GM12878 (cell line): ENCODE measurements around the gene HDAC8. TPM values are rescaled to one million over a fixed set of nuclear protein-coding genes. Genes with fewer than 3 reads are reported as not detected.

Experiments used
- BHLHE40 ChIP-seq, 2 experiments: fragments of 450-650 bp in 1 of 2; IDR thresholded peaks; 2 replicates each; pipeline ENCODE4 v1.6.1; 2011 to 2017; ENCODE audit warnings: low read depth in 2 of 2, borderline replicate concordance in 1 of 2, improper control_type of control experiment in 1 of 2, low read length in 1 of 2, mild to moderate bottlenecking in 1 of 2
- BMI1 ChIP-seq: fragments of 450-650 bp; IDR thresholded peaks from 2 replicates; pipeline ENCODE4 v1.6.1; 2016; ENCODE audit warnings: mild to moderate bottlenecking, moderate library complexity, borderline replicate concordance
- CREB1 ChIP-seq: IDR thresholded peaks from 2 replicates; pipeline ENCODE4 v1.6.1; 2012; ENCODE audit warnings: low read depth, mild to moderate bottlenecking, inconsistent platforms
- ETV6 ChIP-seq, 2 experiments: fragments of 450-650 bp in 1 of 2; IDR thresholded peaks in 1 of 2; conservative IDR thresholded peaks in 1 of 2; 2 replicates each; pipeline ENCODE4 v1.6.1; 2014; ENCODE audit warnings: antibody characterized with exemption in 1 of 2, borderline replicate concordance in 1 of 2, low read depth in 1 of 2, mild to moderate bottlenecking in 1 of 2, moderate library complexity in 1 of 2
- HCFC1 ChIP-seq: fragments of 150-350 bp; IDR thresholded peaks from 2 replicates; pipeline ENCODE4 v1.6.1; 2014; ENCODE audit warnings: low read length
- MEF2B ChIP-seq: fragments of 450-650 bp; IDR thresholded peaks from 2 replicates; pipeline ENCODE4 v1.6.1; 2018; ENCODE audit warnings: mild to moderate bottlenecking, moderate library complexity; ENCODE audit not compliant: partially characterized antibody, poor library complexity, severe bottlenecking
- MTA3 ChIP-seq: IDR thresholded peaks from 2 replicates; pipeline ENCODE4 v1.6.1; 2012; ENCODE audit warnings: low read length, inconsistent platforms, borderline replicate concordance
- RELA ChIP-seq: fragments of 450-650 bp; IDR thresholded peaks from 2 replicates; pipeline ENCODE4 v1.8.0; 2014; ENCODE audit warnings: borderline replicate concordance; ENCODE audit not compliant: partially characterized antibody
- SUZ12 ChIP-seq: fragments of 200-600 bp; sonication (generic); IDR thresholded peaks from one replicate; pipeline ENCODE4 v1.6.1; 2018; ENCODE audit warnings: antibody characterized with exemption, mild to moderate bottlenecking; ENCODE audit not compliant: unreplicated experiment
- YY1 ChIP-seq: IDR thresholded peaks from 2 replicates; pipeline ENCODE4 v1.6.1; 2011; ENCODE audit warnings: low read depth, mild to moderate bottlenecking, low read length
- ZBED1 ChIP-seq: IDR thresholded peaks from 2 replicates; pipeline ENCODE4 v1.6.1; 2016; ENCODE audit warnings: borderline replicate concordance
- polyA plus RNA-seq, 11 experiments: library from polyadenylated mRNA; depleted of rRNA in 4 of 11; unstranded in 6 of 11; stranded (reverse) in 5 of 11; fragments of >200 nt; fragmentation: Nextera tagmentation in 4 of 11; fragmentation: Illumina TruSeq in 1 of 11; extraction: Ambion mirVana in 4 of 11; extraction: Trizol in 1 of 11; gene quantifications; 1 replicate in 1 of 11; 2 replicates in 10 of 11; pipeline versions ENCODE4 v1.2.1 to v1.2.3, GENCODE V29; 2011 to 2016; ENCODE audit warnings: inconsistent platforms in 2 of 11, missing spikeins in 2 of 11, low read depth in 1 of 11
- total RNA-seq, 4 experiments: library from RNA; depleted of rRNA in 3 of 4; stranded (reverse); fragments of >200 nt in 3 of 4; fragmentation: Illumina TruSeq in 1 of 4; extraction: Trizol in 1 of 4; gene quantifications; 2 replicates each; pipeline versions ENCODE4 v1.2.1 to v1.2.3, GENCODE V29; 2013 to 2021
- TF ChIP-seq, protein P1 (sequence below): fragments of 450-650 bp; IDR thresholded peaks from 2 replicates; pipeline ENCODE4 v1.6.1; 2016; ENCODE audit warnings: mild to moderate bottlenecking
- TF ChIP-seq, protein P2 (sequence below): IDR thresholded peaks from 2 replicates; pipeline ENCODE4 v1.6.1; 2011; ENCODE audit warnings: low read depth, mild to moderate bottlenecking, low read length, moderate library complexity, borderline replicate concordance; ENCODE audit errors: extremely low read depth
- TF ChIP-seq, protein P3 (sequence below): fragments of 450-650 bp; IDR thresholded peaks from 2 replicates; pipeline ENCODE4 v1.6.1; 2017; ENCODE audit warnings: low read depth, mild to moderate bottlenecking, moderate library complexity

Gene HDAC8
- total and polyA plus RNA-seq, 10 of the 15 experiments (the other 5 are each of a cell fraction or from before 2014, with no cell fraction given): 18.1 to 34.7 (median 29.1) TPM

DNA sequence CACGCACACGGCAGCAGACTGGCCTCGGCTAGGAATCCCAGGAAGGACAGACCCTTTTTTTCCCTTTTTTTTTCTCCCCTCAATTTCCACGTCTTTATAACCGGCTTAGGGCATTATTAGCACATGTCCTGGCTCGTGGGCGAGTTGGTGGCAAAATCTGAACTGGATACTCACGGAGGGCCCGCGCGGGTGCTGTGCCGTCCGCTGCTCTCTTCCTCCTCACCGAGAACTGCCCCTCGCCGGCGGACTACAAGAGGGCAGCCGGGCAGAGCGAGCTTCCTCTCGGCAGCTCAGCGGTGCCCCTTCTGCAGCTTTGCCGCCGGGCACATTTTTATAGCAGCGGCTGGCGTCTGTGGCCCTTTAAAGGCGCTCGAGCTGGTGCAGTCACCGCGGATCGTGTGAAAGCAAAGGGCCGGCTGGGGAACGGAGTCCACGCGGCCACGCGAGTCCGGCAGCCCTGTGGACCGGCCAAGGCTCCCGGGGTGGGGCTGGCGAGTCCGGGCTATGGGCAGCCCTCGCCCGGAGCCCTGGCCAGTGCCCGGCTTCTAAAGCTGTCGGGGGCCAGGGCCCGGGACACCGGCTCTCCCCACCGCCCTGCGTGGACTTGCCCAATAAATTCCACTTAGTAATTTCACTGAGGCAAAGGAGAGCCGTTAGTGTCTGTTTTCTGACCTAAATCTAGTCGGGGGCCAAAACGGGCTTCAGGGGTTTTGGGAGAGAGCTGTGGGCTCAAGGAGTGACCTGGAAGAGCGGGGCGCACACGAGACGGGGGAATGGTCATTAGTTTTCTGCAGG is 265.6 kb downstream of the HDAC8 start (continued):
- TF ChIP-seq, protein P1, sequence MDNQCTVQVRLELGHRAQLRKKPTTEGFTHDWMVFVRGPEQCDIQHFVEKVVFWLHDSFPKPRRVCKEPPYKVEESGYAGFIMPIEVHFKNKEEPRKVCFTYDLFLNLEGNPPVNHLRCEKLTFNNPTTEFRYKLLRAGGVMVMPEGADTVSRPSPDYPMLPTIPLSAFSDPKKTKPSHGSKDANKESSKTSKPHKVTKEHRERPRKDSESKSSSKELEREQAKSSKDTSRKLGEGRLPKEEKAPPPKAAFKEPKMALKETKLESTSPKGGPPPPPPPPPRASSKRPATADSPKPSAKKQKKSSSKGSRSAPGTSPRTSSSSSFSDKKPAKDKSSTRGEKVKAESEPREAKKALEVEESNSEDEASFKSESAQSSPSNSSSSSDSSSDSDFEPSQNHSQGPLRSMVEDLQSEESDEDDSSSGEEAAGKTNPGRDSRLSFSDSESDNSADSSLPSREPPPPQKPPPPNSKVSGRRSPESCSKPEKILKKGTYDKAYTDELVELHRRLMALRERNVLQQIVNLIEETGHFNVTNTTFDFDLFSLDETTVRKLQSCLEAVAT: no peak
- no peak for TF ChIP-seq RELA
- TF ChIP-seq SUZ12: no peak
- no peak for TF ChIP-seq ETV6 (conservative IDR thresholded peaks at IDR 0.05 in 1 of 2, IDR thresholded peaks at IDR 0.05 in 1 of 2; ENCODE audit: borderline replicate concordance in 1 of 2, low read depth in 1 of 2)
- no peak for TF ChIP-seq HCFC1
- TF ChIP-seq YY1: 0 out of 2 replicates have a peak, but pooled peaks have one; percentile 29
- no peak for TF ChIP-seq MEF2B
- TF ChIP-seq, protein P2, sequence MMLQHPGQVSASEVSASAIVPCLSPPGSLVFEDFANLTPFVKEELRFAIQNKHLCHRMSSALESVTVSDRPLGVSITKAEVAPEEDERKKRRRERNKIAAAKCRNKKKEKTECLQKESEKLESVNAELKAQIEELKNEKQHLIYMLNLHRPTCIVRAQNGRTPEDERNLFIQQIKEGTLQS: no peak
- no peak for TF ChIP-seq ZBED1
- TF ChIP-seq BMI1: no peak
- no peak for TF ChIP-seq MTA3
- no peak for TF ChIP-seq CREB1
- TF ChIP-seq, protein P3, sequence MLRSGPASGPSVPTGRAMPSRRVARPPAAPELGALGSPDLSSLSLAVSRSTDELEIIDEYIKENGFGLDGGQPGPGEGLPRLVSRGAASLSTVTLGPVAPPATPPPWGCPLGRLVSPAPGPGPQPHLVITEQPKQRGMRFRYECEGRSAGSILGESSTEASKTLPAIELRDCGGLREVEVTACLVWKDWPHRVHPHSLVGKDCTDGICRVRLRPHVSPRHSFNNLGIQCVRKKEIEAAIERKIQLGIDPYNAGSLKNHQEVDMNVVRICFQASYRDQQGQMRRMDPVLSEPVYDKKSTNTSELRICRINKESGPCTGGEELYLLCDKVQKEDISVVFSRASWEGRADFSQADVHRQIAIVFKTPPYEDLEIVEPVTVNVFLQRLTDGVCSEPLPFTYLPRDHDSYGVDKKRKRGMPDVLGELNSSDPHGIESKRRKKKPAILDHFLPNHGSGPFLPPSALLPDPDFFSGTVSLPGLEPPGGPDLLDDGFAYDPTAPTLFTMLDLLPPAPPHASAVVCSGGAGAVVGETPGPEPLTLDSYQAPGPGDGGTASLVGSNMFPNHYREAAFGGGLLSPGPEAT: 0 out of 2 replicates have a peak, but pooled peaks have one; percentile 49
- TF ChIP-seq BHLHE40 (IDR thresholded peaks at IDR 0.05; ENCODE audit: borderline replicate concordance in 1 of 2, low read depth in 2 of 2, low read length in 1 of 2): no peak
